Panc1 (cell line): ENCODE results near the gene GPR137B. TPM values are rescaled to one million over a fixed set of nuclear protein-coding genes. Genes with fewer than 3 reads are reported as not detected.

Experiments used
- ATAC-seq: fragments of 200-7000 bp; cut with Tn5 transposase; 2 replicates; pipeline ENCODE4 v1.9.1; 2020; ENCODE audit warnings: mild to moderate bottlenecking, moderate library complexity
- BruUV-seq: library from RNA; stranded (reverse); fragments of 400-500 nt; replicated peaks from 2 replicates; lab custom pipeline; 2021; lab: Mats Ljungman, UMichigan
- CTCF ChIA-PET: fragments of 300-600 bp; sonication (Branson Sonifier 250); formaldehyde crosslinking; loops from one replicate; lab custom pipeline; 2022; ENCODE audit warnings: antibody characterized with exemption; lab: Charles Lee
- POLR2A ChIA-PET: fragments of 300-600 bp; sonication (Branson Sonifier 250); formaldehyde crosslinking; loops from one replicate; lab custom pipeline; 2022; ENCODE audit warnings: antibody characterized with exemption; lab: Charles Lee
- DNase-seq: peaks from one replicate; pipeline ENCODE4 v3.0.0-alpha.2; 2010; ENCODE audit warnings: low read depth, low spot score
- H3K27ac ChIP-seq: 2 replicates; pipeline ENCODE4 v1.5.1; 2011; ENCODE audit warnings: mild to moderate bottlenecking, low read length, inconsistent platforms
- H3K27me3 ChIP-seq: fragments of 200-500 bp; sonication (Bioruptor generic); 2 replicates; pipeline ENCODE4 v1.6.0; 2014; ENCODE audit warnings: low read length, inconsistent platforms; ENCODE audit not compliant: control insufficient read depth, insufficient read depth
- H3K36me3 ChIP-seq: fragments of 200-500 bp; sonication (Bioruptor generic); 2 replicates; pipeline ENCODE4 v1.5.1; 2014; ENCODE audit warnings: inconsistent platforms, mild to moderate bottlenecking, low read length, moderate library complexity; ENCODE audit not compliant: control insufficient read depth, insufficient read depth
- H3K4me1 ChIP-seq: 2 replicates; pipeline ENCODE4 v1.5.1; 2011; ENCODE audit warnings: inconsistent platforms, mild to moderate bottlenecking, low read length, moderate library complexity; ENCODE audit not compliant: control insufficient read depth, insufficient read depth
- H3K4me3 ChIP-seq, 2 experiments: 2 replicates each; pipeline ENCODE4 v1.5.1; 2011 to 2012; ENCODE audit warnings: low read depth in 2 of 2, low read length in 2 of 2, mild to moderate bottlenecking in 2 of 2, inconsistent platforms in 1 of 2, moderate library complexity in 1 of 2
- H3K9me3 ChIP-seq: fragments of 200-500 bp; sonication (Bioruptor generic); 2 replicates; pipeline ENCODE4 v1.5.1; 2014; ENCODE audit warnings: low read depth, mild to moderate bottlenecking, inconsistent platforms, low read length, moderate library complexity; ENCODE audit not compliant: control insufficient read depth, insufficient read depth
- CTCF ChIP-seq: fragments of 450-650 bp; IDR thresholded peaks from 2 replicates; pipeline ENCODE4 v1.5.1; 2017; ENCODE audit warnings: mild to moderate bottlenecking
- POLR2AphosphoS5 ChIP-seq: IDR thresholded peaks from 2 replicates; pipeline ENCODE4 v1.6.1; 2012; ENCODE audit warnings: mild to moderate bottlenecking, low read depth, low read length, moderate library complexity
- REST ChIP-seq, 2 experiments: IDR thresholded peaks; 2 replicates each; pipeline ENCODE4 v1.6.1; 2011 to 2012; ENCODE audit warnings: low read depth in 2 of 2, control low read depth in 1 of 2, low read length in 1 of 2, mild to moderate bottlenecking in 1 of 2, moderate library complexity in 1 of 2; ENCODE audit not compliant: insufficient read depth in 1 of 2
- SIN3A ChIP-seq: IDR thresholded peaks from 2 replicates; pipeline ENCODE4 v1.6.1; 2012; ENCODE audit warnings: low read depth, mild to moderate bottlenecking, low read length, moderate library complexity, borderline replicate concordance; ENCODE audit not compliant: insufficient read depth
- TCF7L2 ChIP-seq: IDR thresholded peaks from 2 replicates; pipeline ENCODE4 v1.6.1; 2011; ENCODE audit warnings: mild to moderate bottlenecking, low read depth, low read length, inconsistent platforms
- in situ Hi-C: cut with HindIII; loops from 2 replicates; pipeline ENCODE4 v1.10.0; 2016; ENCODE audit warnings: low sequenced_read_pairs, low pct_unique_long_range_greater_than_20kb
- intact Hi-C: fragments of 100-400 bp; cut with micrococcal nuclease; formaldehyde crosslinking; loops from one replicate; pipeline ENCODE4 v1.10.0; 2022; ENCODE audit not compliant: unreplicated experiment
- total RNA-seq: library from RNA; stranded (reverse); gene quantifications from one replicate; pipeline ENCODE4 v1.2.1, GENCODE V29; 2021; ENCODE audit not compliant: unreplicated experiment

Gene GPR137B
- total RNA-seq, 1 experiment from 2014 or later: 25.3 TPM

- ATAC-seq (no peak), DNase-seq (no peak)
- BruUV-seq: no TSS peak
- no peaks in the 10 kb centered on the region for H3K36me3 ChIP-seq
- no peak overlapping the region for H3K4me3 ChIP-seq
- no peak overlapping the region for H3K27ac ChIP-seq
- ChIA-PET POLR2A (no interaction called here), CTCF (no interaction called here)
- no peaks in the 10 kb centered on the region for H3K4me1 ChIP-seq
- intact Hi-C loops: no loop called here
- in situ Hi-C loops: no loop called here
- no peaks in the 10 kb centered on the region for H3K27me3 ChIP-seq
- TF ChIP-seq SIN3A (no peak), CTCF (no peak), TCF7L2 (no peak), POLR2AphosphoS5 (no peak), REST (IDR thresholded peaks at IDR 0.05; ENCODE audit: insufficient read depth in 1 of 2, low read depth in 2 of 2, low read length in 1 of 2) (no peak)
- H3K9me3 ChIP-seq: no peaks in the 10 kb centered on the region
Observed at GRCh38 chr1:236173174-236173767, 30.9 kb downstream of the GPR137B start.

GRCh38 chr1:236175642-236176336 is 33.5 kb downstream of the GPR137B start:
- TF ChIP-seq POLR2AphosphoS5 (no peak), TCF7L2 (no peak), CTCF (no peak), REST (IDR thresholded peaks at IDR 0.05; ENCODE audit: insufficient read depth in 1 of 2, low read depth in 2 of 2, low read length in 1 of 2) (no peak), SIN3A (no peak)
- Histone ChIP-seq H3K4me1 (no peaks in the 10 kb centered on the region), H3K27ac (no peak overlapping the region), H3K9me3 (no peaks in the 10 kb centered on the region), H3K27me3 (no peaks in the 10 kb centered on the region), H3K36me3 (no peaks in the 10 kb centered on the region), H3K4me3 (no peak overlapping the region)
- CTCF ChIA-PET: interaction anchor here (0.6 kb wide), 1 partner anchor 166 kb away, joined by 7 read pairs; no protein-coding TSS in a partner anchor
- in situ Hi-C loops (no loop called here), intact Hi-C loops (no loop called here)
- DNase-seq: no peak
- no TSS peak for BruUV-seq
- POLR2A ChIA-PET: no interaction called here
- ATAC-seq: no peak
